ENCODE measurements around the gene RPS21.

- no peak for TF ChIP-seq EP300 (IDR thresholded peaks at IDR 0.05; ENCODE audit: low read depth)
- TF ChIP-seq CTCF (IDR thresholded peaks at IDR 0.05): no peak
- TF ChIP-seq POLR2A (IDR thresholded peaks at IDR 0.05): no peak
These were observed 27.8 kb upstream of the RPS21 start for GRCh38 chr20:62359043-62359490.

Measured in transverse colon (tissue), 3 donors.